Stimulated activated memory B cell treated with anti-CD40 and anti-IgM and Interleukin-4, amounts not matched to agents 10 μg/mL and 1 μg/mL and 100 μg/mL, for 72 hours (primary cell): ENCODE results near the gene CALML3.

Experiments
- ATAC-seq: fragments of 150-1000 bp; cut with Tn5 transposase; 2 replicates; pipeline ENCODE4 v1.10.0; 2021
- H3K27ac Mint-ChIP-seq: one replicate; pipeline ENCODE4 v1.8.0; 2022; ENCODE audit warnings: mild to moderate bottlenecking, mixed read lengths
- H3K27me3 Mint-ChIP-seq: one replicate; pipeline ENCODE4 v1.8.0; 2022; ENCODE audit warnings: mixed read lengths
- H3K36me3 Mint-ChIP-seq: one replicate; pipeline ENCODE4 v1.8.0; 2022; ENCODE audit warnings: mixed read lengths
- H3K4me1 Mint-ChIP-seq: one replicate; pipeline ENCODE4 v1.8.0; 2022; ENCODE audit warnings: mixed read lengths
- H3K4me3 Mint-ChIP-seq: one replicate; pipeline ENCODE4 v1.8.0; 2022; ENCODE audit warnings: mild to moderate bottlenecking, moderate library complexity, mixed read lengths
- H3K9me3 Mint-ChIP-seq: one replicate; pipeline ENCODE4 v1.8.0; 2022; ENCODE audit warnings: mixed read lengths

Gene CALML3

GRCh38 chr10:5567477-5567876 is 42.7 kb downstream of the CALML3 start:
- H3K4me1 Mint-ChIP-seq = no peaks in the 10 kb centered on the region
- H3K9me3 Mint-ChIP-seq = peaks cover 4% of the 10 kb centered on the region
- H3K27me3 Mint-ChIP-seq = peaks cover 31% of the 10 kb centered on the region
- no peaks in the 10 kb centered on the region for H3K36me3 Mint-ChIP-seq
- no peak overlapping the region for H3K4me3 Mint-ChIP-seq
- ATAC-seq = no peak
- no peak overlapping the region for H3K27ac Mint-ChIP-seq

DNA sequence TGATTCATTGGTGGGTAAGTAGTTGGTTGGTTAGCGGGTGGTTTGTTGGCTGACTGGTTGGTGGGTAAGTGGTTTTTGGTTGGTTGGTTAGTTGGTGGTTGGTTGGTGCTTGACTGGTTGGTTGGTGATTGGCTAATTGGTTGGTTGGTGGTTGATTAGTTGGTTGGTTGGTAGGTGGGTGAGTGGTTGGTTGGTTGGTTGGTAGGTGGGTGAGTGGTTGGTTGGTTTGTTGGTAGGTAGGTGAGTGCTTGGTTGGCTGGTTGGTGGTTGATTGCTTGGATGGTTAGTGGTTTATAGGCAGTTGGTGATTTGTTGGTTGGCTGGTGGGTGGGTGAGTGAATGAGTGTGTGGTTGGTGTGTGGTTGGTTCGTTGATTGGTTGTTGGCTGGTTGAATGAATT is 44.2 kb downstream of the CALML3 start:
- no peaks in the 10 kb centered on the region for H3K36me3 Mint-ChIP-seq
- H3K27ac Mint-ChIP-seq = no peak overlapping the region
- H3K4me3 Mint-ChIP-seq = no peak overlapping the region
- H3K4me1 Mint-ChIP-seq = peaks cover 1% of the 10 kb centered on the region
- no peak for ATAC-seq
- H3K27me3 Mint-ChIP-seq = peaks cover 29% of the 10 kb centered on the region
- peaks cover 4% of the 10 kb centered on the region for H3K9me3 Mint-ChIP-seq

DNA sequence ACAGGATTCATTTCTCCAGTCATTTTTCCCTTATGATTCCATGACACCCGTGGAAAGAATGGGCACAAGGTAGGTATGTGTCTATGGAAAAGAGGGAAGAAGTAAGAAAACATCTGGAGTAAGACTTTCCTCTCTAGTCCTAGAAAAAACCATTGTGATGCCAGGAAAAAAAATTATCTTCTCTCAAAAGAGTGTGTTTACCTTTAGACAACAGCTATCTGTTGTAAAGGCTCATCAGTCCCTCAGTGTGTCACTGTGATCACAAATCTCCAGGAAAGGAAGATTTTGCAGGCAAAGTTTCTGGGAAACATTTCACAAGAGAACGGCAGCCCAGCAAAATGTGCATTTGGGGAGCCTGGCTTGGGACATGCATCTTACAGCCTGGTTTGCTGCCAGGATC is 44.8 kb downstream of the CALML3 start:
- Mint-ChIP-seq H3K9me3 (peaks cover 4% of the 10 kb centered on the region), H3K36me3 (no peaks in the 10 kb centered on the region), H3K27me3 (peaks cover 29% of the 10 kb centered on the region), H3K27ac (no peak overlapping the region), H3K4me1 (peaks cover 5% of the 10 kb centered on the region), H3K4me3 (no peak overlapping the region)
- no peak for ATAC-seq

DNA sequence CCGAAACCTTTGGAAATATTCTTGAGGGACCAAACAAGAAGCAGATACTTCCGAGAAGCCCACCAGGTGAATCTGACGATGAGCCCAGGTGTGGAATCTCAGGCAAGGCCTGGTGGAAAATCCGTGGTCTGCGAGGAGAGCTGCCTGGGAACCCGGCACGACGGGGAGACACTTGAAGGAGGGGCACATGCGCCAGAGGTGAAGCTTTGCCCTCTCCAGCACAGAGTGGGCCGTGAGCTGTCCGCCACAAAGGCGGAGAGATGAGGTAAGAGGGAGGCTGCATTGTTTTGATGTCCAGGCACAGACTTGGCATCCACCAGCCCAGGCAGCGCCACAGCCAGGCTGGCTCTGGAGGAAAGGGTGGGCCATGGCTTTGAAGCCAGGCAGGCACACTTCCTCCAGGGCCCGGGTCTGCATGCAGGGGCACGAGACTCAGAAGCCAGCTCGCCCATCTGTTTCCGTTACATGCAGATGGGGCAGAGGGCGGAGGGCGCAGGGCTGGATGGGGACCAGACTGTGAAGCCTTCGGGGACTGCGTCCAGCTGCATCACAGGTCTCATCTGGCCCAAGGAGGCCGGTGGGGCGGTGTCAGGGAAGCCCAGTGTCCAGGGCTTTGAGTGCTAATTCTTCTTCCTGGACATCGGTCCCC is 45.4 kb downstream of the CALML3 start:
- Mint-ChIP-seq H3K27ac (no peak overlapping the region), H3K9me3 (peaks cover 4% of the 10 kb centered on the region), H3K36me3 (no peaks in the 10 kb centered on the region), H3K4me3 (no peak overlapping the region), H3K4me1 (peaks cover 10% of the 10 kb centered on the region), H3K27me3 (peaks cover 29% of the 10 kb centered on the region)
- ATAC-seq = no peak

- ATAC-seq = no peak
- H3K27ac Mint-ChIP-seq = no peak overlapping the region
- peaks cover 4% of the 10 kb centered on the region for H3K9me3 Mint-ChIP-seq
- no peaks in the 10 kb centered on the region for H3K36me3 Mint-ChIP-seq
- peaks cover 19% of the 10 kb centered on the region for H3K4me1 Mint-ChIP-seq
- peaks cover 36% of the 10 kb centered on the region for H3K27me3 Mint-ChIP-seq
- H3K4me3 Mint-ChIP-seq = no peak overlapping the region
These were observed 46.4 kb downstream of the CALML3 start for GRCh38 chr10:5570979-5571810.

DNA sequence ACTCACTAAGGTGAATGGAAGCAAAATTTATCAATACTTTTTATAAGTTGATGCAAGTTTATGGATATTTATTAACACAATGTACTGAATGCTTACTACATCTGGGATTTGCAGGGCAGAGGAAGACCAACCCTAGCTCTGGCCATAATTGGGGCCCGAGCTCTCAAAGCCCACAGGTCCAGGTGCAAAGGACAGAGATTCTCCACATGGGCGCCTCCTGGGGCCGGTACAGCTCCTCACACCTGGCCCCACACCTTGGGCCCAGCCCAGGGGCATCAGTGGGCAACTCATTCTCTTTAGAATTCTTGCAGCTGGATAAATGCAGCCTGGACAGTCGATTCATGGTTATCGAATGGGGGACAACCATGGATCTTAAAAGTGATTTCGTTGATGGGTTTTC is 47.1 kb downstream of the CALML3 start:
- Mint-ChIP-seq H3K36me3 (no peaks in the 10 kb centered on the region), H3K27me3 (peaks cover 42% of the 10 kb centered on the region), H3K4me3 (no peak overlapping the region), H3K4me1 (peaks cover 24% of the 10 kb centered on the region), H3K27ac (no peak overlapping the region), H3K9me3 (peaks cover 4% of the 10 kb centered on the region)
- no peak for ATAC-seq

DNA sequence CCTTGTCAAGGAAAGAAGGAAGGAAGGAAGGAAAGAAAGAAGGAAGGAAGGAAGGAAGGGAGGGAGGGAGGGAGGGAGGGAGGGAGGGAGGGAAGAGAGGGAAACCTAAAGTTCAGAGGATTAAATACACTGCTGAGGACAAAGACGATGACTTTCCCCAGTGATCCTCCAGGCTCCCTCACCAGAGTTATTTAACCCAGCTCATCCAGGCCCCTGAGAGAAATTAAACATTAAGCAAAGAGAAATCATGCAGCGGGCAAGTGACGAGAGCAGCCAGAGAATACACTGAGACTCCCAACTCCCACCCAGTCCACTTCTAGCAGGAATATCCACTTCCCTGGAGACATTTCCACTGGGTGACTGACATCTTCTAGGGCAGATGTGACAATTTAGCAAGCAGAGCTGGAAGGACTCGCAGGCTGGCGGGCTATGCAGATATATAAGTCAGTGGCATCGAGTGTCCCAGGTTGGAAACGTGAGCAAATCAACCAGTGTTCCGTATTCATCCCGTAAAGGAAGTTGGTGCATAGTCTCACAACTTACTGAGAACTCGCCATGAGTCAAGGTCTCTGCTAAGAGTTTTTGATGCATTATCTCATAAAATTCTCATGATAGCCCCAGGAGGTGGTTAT is 48.7 kb downstream of the CALML3 start:
- no peak overlapping the region for H3K4me3 Mint-ChIP-seq
- H3K9me3 Mint-ChIP-seq = peaks cover 4% of the 10 kb centered on the region
- H3K4me1 Mint-ChIP-seq = peaks cover 24% of the 10 kb centered on the region
- H3K36me3 Mint-ChIP-seq = no peaks in the 10 kb centered on the region
- no peak for ATAC-seq
- peaks cover 42% of the 10 kb centered on the region for H3K27me3 Mint-ChIP-seq
- no peak overlapping the region for H3K27ac Mint-ChIP-seq

DNA sequence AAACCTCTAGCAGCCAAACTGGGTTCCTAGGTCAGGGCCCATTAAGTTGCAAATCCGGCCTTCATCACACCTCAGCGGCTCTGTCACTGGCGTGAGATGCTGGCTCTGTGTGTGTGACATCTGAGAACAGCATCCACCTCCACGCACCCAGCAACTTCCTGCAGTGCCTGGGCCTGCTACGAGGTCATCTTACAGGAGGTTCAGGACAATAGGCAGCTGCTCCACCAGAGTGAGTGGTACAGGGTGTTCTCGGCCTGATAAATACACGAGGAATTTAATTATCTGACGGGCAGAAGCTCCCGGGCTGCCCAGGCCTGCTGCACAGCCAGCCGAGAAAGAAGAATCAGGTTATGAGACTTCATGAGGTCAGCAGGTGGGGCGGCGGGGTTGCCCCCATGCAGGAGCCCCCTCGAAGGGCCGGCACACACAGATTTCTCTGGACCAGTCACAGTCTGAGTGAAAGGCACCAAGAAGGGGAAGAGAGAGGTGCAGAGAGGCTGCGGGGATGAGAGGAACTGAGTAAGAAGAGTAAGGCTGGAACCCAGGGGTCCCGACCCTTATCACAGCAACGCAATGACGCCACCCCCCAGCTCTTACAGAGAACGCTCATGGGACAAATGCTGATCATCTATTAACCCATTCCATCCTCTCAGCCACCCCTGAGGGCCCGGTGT is 49.3 kb downstream of the CALML3 start:
- no peak for ATAC-seq
- H3K36me3 Mint-ChIP-seq = no peaks in the 10 kb centered on the region
- H3K4me1 Mint-ChIP-seq = peaks cover 24% of the 10 kb centered on the region
- no peak overlapping the region for H3K27ac Mint-ChIP-seq
- H3K27me3 Mint-ChIP-seq = peaks cover 42% of the 10 kb centered on the region
- H3K9me3 Mint-ChIP-seq = peaks cover under 1% of the 10 kb centered on the region
- no peak overlapping the region for H3K4me3 Mint-ChIP-seq

GRCh38 chr10:5574642-5575131 is 49.9 kb downstream of the CALML3 start:
- Mint-ChIP-seq H3K4me3 (no peak overlapping the region), H3K9me3 (no peaks in the 10 kb centered on the region), H3K27me3 (peaks cover 42% of the 10 kb centered on the region), H3K4me1 (peaks cover 24% of the 10 kb centered on the region), H3K36me3 (no peaks in the 10 kb centered on the region), H3K27ac (no peak overlapping the region)
- ATAC-seq = no peak

GRCh38 chr10:5575144-5575481 is 50.4 kb downstream of the CALML3 start:
- Mint-ChIP-seq H3K4me3 (no peak overlapping the region), H3K36me3 (no peaks in the 10 kb centered on the region), H3K9me3 (no peaks in the 10 kb centered on the region), H3K27ac (no peak overlapping the region), H3K27me3 (peaks cover 42% of the 10 kb centered on the region), H3K4me1 (peaks cover 24% of the 10 kb centered on the region)
- ATAC-seq = no peak

- H3K4me3 Mint-ChIP-seq = no peak overlapping the region
- peaks cover 24% of the 10 kb centered on the region for H3K4me1 Mint-ChIP-seq
- peaks cover 42% of the 10 kb centered on the region for H3K27me3 Mint-ChIP-seq
- peak; percentile 35 for ATAC-seq
- no peaks in the 10 kb centered on the region for H3K36me3 Mint-ChIP-seq
- peak overlapping the region; percentile 1 for H3K27ac Mint-ChIP-seq
- H3K9me3 Mint-ChIP-seq = no peaks in the 10 kb centered on the region
These were observed 50.9 kb downstream of the CALML3 start for GRCh38 chr10:5575482-5576153.

DNA sequence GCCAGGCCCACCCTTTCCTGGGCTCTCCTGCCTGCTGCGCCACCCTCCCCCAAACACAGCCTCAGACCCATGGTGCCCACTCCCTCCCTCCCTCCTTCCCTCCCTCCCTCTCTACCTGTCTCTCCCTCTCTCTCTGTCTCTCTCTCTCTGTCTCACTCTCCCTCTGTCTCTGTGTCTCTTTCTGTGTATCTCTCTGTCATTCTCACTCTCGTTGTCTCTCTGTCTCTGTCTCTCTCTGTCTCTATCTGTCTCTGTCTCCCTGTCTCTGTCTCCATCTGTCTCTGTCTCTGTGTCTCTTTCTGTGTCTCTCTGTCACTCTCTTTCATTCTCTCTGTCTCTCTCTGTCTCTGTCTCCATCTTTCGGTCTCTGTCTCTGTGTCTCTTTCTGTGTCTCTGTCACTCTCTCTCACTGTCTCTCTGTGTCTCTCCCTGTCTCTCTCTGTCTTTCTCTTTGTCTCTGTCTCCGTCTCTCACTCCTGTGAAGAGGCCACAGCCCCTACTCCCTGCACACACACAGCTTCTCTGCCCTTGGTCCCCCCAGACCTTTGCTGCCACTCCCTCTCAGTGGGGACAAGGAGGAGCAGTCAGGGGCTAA is 51.5 kb downstream of the CALML3 start:
- Mint-ChIP-seq H3K4me1 (peaks cover 28% of the 10 kb centered on the region), H3K27me3 (peaks cover 42% of the 10 kb centered on the region), H3K36me3 (no peaks in the 10 kb centered on the region), H3K9me3 (no peaks in the 10 kb centered on the region), H3K27ac (peak overlapping the region; percentile 1), H3K4me3 (no peak overlapping the region)
- peak; percentile 22 for ATAC-seq
